Stimulated activated CD8-positive, alpha-beta memory T cell treated with anti-CD3 and anti-CD28 coated beads, Interleukin-7, amount 100 ng/mL, for 4 hours (primary cell): ENCODE data around the gene OGN.
"Not testable (repeated sequence)": the region's sequence is repeated elsewhere in the genome, so short reads cannot be mapped to it uniquely, and the experiment has no call there.

ENCODE experiments used
- DNase-seq, 2 donors: peaks; one replicate each; pipeline ENCODE4 v3.0.0-alpha.2; 2020; ENCODE audit warnings: low read depth in 2 of 2

The OGN gene, protein sequence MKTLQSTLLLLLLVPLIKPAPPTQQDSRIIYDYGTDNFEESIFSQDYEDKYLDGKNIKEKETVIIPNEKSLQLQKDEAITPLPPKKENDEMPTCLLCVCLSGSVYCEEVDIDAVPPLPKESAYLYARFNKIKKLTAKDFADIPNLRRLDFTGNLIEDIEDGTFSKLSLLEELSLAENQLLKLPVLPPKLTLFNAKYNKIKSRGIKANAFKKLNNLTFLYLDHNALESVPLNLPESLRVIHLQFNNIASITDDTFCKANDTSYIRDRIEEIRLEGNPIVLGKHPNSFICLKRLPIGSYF

DNA sequence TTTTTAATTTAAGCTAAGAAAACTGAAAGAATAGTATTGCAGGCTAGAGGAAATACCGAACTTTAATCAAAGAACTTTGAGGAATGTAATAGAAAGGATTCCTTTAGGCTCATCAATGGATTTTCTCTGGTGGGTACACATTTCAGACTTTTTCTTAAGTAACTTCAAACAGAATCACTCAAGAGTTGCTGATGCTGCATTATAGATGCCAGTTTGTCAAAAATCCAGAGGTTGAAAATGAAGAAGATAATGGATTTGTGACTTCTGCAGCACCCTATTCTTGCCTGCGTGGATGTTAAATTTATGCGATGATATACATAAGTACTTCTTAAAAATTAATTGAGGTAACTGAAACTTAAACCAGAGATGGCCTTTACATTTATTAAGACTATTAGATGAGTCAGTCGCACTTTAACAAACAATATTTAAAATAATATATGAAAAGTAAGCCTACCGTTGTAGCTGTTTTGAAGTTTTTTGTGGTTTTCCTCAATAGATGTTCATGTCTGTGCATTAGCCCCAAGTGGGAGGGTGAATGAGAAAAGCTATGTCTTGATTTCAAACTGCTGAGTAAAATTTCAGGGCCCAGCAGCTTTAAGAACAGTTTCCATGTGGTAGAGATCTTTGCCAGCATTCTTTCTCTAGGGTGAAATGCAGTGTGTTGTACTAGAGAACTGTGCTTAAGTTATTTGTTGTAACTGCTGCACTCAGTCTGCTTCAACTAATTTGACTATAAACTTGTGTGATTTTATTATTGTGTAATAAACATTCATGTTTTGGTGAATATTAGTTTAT lies at the start of gene OGN:
Gene OGN (minus strand): TSS at position 537 of the 795 bp plus-strand sequence. CDS start 1,171 bp downstream, outside the sequence.
- DNase-seq, result no peak

- DNase-seq, result no peak
Observed at GRCh38 chr9:92446536-92446935, 42.2 kb upstream of the OGN start.

DNA sequence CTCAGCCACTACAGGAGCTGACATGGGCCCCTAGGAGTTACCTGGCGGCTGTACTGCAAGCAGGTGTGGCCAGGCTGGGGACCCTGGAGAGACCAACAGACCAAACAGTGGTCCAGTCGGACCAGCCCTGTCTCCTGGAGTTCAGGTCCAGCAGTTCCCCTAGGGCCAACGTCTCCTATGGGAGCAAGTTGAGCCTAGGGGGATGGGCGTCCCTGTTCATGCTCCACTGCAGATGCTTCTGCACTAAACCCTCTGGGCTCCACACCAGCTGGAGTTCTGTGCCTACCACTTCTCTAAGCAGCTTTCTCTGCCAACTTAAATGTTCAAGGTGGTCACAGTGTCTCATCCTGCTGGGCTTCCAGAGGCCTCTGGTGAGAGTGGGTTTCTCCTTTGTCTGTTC lies 40.5 kb upstream of the OGN start:
- no peak for DNase-seq

DNA sequence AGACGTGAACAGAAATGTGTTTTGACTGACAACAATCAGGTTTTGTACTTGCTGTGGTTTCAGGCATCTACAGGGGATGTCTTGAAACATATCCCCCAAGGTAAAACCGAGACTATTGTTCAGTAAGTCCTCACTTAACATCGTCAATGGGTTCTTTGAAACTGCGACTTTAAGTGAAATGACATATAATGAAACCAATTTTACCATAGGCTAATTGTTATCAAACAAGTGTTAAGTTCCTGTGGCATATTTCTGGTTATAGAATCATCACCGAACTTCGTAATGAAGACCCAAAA lies 36.3 kb upstream of the OGN start:
- no peak for DNase-seq

DNA sequence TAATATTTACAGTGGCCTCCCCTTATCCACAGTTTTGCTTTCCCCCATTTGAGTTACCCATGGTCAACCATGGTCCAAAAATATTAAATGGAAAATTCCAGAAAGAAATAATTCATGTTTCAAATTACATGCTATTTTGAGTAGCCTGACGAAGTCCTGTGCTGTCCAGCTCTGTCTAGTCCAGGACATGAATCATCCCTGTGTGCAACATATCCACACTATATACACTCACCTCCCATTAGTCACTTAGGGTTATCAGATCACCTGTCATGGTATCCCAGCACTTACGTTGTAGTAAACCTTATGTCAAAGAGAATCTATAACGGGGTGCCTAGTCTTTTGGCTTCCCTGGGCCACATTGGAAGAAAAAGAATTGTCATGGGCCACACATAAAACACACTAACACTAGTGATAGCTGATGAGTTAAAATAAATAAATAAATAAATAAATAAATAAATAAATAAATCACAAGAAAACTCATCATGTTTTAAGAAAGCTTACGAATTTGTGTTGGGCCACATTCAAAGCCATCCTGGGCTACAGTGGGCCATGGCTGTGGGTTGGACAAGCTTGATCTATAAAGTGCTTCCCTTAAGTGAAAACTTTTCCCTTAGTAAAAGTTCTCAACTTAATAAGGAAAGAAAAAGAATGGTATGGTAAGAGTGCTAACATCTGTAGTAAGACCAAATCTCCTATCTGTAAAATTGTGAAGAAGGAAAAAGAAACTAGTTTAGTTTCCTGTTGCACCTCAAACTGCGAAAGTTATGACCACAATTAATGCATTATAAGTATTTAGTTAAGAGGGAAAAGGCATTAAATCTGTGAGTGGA lies 35.8 kb upstream of the OGN start:
- DNase-seq, result no peak

DNA sequence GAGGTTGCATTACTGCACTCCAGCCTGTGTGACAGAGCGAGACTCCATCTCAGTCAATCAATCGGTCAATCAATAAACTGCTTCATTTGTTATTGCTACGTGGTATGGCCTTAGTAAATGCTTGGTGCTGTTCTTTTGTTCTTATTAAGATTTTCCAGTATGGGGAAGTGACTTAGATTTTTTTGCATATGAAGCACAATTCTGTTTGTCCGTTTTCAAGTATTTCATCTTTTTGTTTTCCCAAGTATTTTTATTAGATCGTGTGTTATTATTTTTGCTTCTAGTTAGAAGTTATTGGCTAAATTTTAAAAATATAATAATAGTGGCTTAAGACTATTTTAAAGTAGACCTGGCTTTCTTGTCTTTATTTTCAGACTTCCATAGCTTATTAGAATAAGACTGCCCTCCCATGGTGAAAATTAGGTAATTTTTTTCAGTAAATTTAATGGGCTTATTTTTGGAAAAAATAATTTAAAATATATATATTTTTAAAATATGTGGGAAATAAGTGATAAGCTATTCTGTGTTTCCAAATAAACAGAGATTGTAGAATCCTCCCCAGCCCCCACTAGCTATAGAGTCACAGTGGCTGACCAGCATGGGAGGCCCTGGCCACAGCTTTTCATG lies 34.6 kb upstream of the OGN start:
- DNase-seq, result no peak

DNA sequence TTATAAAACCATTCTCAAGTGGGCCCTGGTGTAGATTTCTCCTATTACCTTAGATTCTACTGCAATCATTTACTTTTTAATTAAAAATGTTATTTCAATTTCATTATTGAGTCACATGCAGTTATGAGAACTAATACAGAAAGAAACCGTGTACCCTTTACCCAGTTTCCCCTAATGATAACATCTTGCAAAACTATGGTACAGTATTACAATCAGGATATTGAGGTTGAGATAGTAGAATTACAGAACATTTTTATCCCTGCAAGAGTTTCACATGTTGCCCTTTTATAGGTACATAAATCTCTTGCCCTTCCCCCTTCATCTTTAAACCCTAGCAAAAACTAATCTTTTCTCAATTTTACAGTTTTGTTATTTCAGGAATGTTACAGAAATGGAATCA lies 30.9 kb upstream of the OGN start:
- DNase-seq, result no peak

DNA sequence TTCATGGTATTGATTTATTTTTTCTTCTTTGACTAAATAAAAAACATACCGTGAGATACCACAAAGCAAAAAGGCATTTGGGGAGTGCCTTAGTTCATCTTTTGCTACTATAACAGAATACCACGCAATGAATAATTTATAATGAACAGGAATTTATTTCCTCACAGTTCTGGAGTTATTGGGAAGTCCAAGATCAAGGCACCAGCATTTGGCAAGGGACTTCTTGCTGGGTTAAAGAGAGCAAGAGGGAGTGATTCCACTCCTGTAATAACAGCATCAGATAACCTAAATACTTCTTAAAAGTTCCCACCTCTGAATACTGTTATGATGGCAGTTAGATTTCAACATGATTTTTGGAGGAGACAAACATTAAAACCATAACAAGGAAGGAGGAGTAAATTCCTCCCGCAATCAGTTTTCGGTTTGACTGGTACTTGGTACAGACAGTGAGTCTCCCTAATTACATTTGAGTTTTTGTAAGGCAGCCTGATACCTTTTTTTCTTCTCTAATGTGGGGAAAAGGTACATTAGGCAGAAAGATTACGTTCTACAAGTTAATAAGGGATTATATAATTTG lies 28.7 kb upstream of the OGN start:
- no peak for DNase-seq

GRCh38 chr9:92432350-92432749 lies 28.0 kb upstream of the OGN start:
- no peak for DNase-seq

GRCh38 chr9:92429836-92430235 lies 25.5 kb upstream of the OGN start:
- no peak for DNase-seq

DNA sequence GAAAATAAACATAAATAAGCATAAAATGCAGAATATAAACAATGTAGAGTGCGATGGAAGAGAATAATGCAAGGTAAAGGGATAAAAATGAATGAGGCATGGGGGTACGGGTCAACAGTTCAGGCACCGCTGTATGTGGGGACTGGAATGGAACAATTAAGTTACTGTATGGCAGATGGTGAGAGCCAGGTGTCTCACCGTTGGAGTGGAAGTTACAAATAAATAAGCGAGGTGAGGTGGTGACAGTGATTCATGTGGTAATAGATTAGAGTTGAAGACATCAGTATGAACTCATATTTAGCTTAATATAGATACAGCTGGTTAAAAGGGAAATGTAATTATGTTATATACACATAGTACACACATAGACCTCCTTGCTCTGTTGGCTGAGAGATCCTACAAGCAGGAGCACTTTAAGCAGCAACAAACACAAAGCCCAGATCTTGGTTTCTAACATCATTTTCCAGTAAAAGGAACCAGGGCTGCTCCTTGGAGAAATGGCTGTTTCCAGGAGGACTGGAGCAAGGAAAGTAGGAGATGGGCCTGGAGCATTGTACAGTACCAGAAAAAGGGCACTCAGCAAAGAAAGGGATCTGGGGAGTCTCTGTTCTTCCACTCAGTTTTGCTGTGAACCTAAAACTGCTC lies 22.2 kb upstream of the OGN start:
- no peak for DNase-seq

- no peak for DNase-seq
Observed at GRCh38 chr9:92425474-92425873, 21.1 kb upstream of the OGN start.

GRCh38 chr9:92424340-92424739 lies 20.0 kb upstream of the OGN start, which contains the start of gene OMD:
OMD (minus strand) TSS chr9:92424471; CDS start chr9:92417558, 6,913 bp downstream.
- DNase-seq, result no peak

DNA sequence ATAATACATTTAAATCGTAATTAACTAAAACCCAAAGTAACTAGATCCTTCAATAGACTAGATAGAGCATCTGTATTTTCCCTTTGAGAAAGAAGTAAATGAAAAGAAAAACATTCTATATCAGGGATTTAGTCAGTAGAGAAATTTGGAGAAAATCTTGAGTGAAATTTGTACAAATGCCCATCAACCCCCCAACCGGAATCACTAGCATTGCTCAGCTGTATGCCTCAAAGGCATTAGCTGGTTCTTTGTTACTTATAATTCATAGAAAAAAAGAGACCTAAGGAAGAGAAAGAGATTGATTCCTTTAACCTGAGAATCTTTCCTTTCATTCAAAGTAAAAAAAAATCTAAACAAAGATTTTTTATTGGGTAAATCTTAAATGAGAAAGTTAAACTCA lies 19.2 kb upstream of the OGN start:
- DNase-seq, result no peak

GRCh38 chr9:92422611-92423338 lies 18.4 kb upstream of the OGN start:
- no peak for DNase-seq

GRCh38 chr9:92414566-92414965 lies 10.2 kb upstream of the OGN start:
- no peak for DNase-seq

DNA sequence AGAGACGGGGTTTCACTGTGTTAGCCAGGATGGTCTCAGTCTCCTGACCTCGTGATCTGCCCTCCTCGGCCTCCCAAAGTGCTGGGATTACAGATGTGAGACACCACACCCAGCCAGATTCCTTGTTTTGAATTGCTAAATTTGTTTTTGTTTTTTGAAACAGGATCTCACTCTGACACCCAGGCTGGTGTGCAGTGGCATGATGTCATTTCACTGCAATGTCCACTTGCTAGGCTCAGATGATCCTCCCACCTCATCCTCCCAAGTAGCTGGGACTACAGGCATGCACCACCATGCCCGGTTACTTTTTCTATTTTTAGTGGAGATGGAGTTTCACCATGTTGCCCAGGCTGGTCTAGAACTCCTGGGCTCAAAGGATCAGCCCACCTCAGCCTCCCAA lies 6.8 kb upstream of the OGN start:
- not testable (repeated sequence) for DNase-seq

DNA sequence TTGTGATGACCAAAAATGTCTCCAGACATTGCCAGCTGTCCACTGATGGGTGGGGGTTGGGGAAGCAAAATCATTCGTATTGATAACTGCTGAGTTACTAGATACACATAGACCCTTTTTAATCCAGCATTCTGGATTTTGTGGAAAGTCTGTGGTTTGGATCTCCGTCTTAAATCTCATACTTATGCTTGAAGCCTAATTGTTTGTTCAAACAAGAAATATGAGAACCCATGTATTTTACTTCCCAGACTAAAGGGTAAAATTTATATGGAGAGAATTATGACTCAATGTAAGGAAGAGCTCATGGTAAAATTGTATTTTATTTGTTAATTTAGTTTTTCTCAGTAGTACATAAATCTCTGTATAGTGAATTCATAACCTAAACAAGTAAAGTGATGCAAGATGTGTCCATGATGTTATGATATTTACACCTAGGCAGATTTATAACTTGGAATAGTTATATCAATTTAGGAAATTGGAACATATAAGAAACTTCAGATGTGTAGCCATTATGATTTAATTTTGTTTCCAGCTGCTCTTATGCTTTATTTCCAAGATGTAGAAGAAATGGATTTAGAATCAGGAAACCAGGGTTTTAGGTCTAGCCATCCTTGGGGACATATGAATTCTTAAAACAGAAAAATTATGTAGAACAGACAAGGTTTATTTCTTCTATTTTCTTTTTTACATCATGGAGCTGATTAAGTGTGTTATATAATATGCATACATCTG lies 4.5 kb upstream of the OGN start:
- no peak for DNase-seq

DNA sequence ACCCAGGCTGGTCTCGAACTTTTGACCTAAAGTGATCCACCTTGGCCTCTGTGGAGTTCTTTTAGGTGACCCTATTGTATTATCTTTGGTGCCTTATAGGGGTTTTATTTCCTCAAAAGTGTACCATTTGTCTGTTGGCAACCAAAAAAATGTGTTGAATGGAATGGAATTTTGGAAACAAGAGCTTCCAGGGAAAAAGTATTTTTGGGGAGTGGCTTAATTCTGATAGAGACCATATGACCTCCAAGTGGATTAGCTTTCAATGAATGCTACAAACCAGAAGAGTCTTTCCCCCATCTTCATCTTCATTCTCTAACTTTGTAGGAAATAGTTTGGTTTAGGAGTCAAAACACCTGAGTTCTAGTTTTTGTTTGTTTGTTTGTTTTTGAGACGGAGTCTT lies 3.4 kb upstream of the OGN start:
- DNase-seq, result no peak

DNA sequence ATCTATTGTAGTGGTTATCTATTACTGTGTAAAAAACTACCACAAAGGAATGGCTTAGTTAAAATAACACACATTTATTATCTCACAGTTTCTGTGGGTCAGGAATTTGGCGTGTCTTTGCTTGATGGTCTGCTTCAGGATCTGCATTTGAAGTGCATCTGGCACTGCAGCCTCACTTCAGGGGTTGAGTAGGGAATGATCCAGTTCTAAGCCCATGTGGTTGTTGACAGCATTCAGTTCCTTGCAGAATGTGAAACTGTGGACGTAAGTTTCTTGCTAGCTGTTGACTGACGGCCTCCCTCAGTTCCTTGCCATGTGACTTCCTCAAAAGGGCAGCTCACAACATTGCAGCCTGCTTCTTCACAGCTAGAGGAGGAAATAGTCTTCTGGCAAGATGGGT lies 2.1 kb upstream of the OGN start:
- peak; percentile 7 to 9 for DNase-seq
